ENCODE measurements around the gene EVI2A.

GRCh38 chr17:31318298-31318801, 3.1 kb downstream of the EVI2A start:
- no peak for TF ChIP-seq CTCF (IDR thresholded peaks at IDR 0.05)
- no peak for TF ChIP-seq POLR2A (IDR thresholded peaks at IDR 0.05)

All from adrenal gland (tissue), 5 donors.